Osteoblast (primary cell): ENCODE data around the gene SEZ6. TPM values are rescaled to one million over a fixed set of nuclear protein-coding genes. Genes with fewer than 3 reads are reported as not detected.

Experiments used
- DNase-seq: peaks from one replicate; pipeline ENCODE4 v3.0.0; 2011; ENCODE audit warnings: low spot score, mixed read lengths; ENCODE audit not compliant: insufficient read length; ENCODE audit errors: missing footprints
- H2AFZ ChIP-seq: 2 replicates; pipeline ENCODE4 v1.6.0; 2011; ENCODE audit warnings: mild to moderate bottlenecking, low read length
- H3K27ac ChIP-seq: 2 replicates; pipeline ENCODE4 v1.5.1; 2011; ENCODE audit warnings: mild to moderate bottlenecking, low read depth, low read length, moderate library complexity
- H3K27me3 ChIP-seq: 2 replicates; pipeline ENCODE4 v1.6.0; 2012; ENCODE audit warnings: mild to moderate bottlenecking, control low read depth, inconsistent platforms, low read length, moderate library complexity; ENCODE audit not compliant: insufficient read depth
- H3K36me3 ChIP-seq: 2 replicates; pipeline ENCODE4 v1.5.1; 2011; ENCODE audit warnings: mild to moderate bottlenecking, low read length, control low read depth, moderate library complexity; ENCODE audit not compliant: insufficient read depth
- H3K4me1 ChIP-seq: 2 replicates; pipeline ENCODE4 v1.5.1; 2011; ENCODE audit warnings: mild to moderate bottlenecking, low read length, control low read depth, moderate library complexity; ENCODE audit not compliant: insufficient read depth
- H3K4me2 ChIP-seq: 2 replicates; pipeline ENCODE4 v1.6.0; 2011; ENCODE audit warnings: mild to moderate bottlenecking, low read length; ENCODE audit not compliant: insufficient read depth
- H3K4me3 ChIP-seq: fragments of 200-600 bp; sonication (generic); 3 replicates; pipeline ENCODE4 v1.5.1; 2012; ENCODE audit warnings: mild to moderate bottlenecking, low read length, inconsistent platforms; ENCODE audit not compliant: insufficient read depth
- H3K79me2 ChIP-seq: 2 replicates; pipeline ENCODE4 v1.6.0; 2012; ENCODE audit warnings: mild to moderate bottlenecking, low read length, control low read depth, inconsistent platforms; ENCODE audit not compliant: insufficient read depth
- H3K9me3 ChIP-seq: 2 replicates; pipeline ENCODE4 v1.5.1; 2011; ENCODE audit warnings: low read depth, low read length, control low read depth
- H4K20me1 ChIP-seq: 2 replicates; pipeline ENCODE4 v1.6.0; 2012; ENCODE audit warnings: mild to moderate bottlenecking, low read length, control low read depth; ENCODE audit not compliant: insufficient read depth
- total RNA-seq: library from RNA; depleted of rRNA; stranded (reverse); fragments of >200 nt; gene quantifications from 2 replicates; pipeline ENCODE4 v1.2.3, GENCODE V29; 2012
- TF ChIP-seq, protein P1 (sequence below): IDR thresholded peaks from 2 replicates; pipeline ENCODE4 v1.5.1; 2011; ENCODE audit warnings: mild to moderate bottlenecking, low read depth, low read length, moderate library complexity; ENCODE audit errors: extremely low read depth

The SEZ6 gene
- total RNA-seq, 1 donor: not detected

DNA sequence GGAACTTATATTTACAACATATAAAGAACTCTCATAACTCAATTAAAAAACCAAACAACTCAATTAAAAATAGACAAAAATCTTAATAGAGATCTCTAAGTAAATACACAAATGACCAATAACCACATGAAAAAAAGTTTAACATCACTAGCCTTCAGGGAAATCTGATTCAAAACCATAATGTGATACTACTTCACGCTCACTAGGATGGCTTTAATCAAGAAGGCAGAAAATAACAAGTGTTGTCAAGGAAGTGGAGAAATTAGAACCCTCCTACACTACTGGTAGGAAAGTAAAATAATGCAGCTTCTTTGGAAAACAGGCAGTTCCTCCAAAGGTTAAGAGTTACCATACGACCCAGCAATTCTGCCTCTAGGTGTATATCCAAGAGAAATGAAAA, 62.9 kb downstream of the SEZ6 start:
- H2AFZ ChIP-seq: no peak overlapping the region
- H3K79me2 ChIP-seq: peaks cover 96% of the 10 kb centered on the region
- no peak overlapping the region for H3K4me3 ChIP-seq
- peaks cover 63% of the 10 kb centered on the region for H4K20me1 ChIP-seq
- TF ChIP-seq, protein P1, sequence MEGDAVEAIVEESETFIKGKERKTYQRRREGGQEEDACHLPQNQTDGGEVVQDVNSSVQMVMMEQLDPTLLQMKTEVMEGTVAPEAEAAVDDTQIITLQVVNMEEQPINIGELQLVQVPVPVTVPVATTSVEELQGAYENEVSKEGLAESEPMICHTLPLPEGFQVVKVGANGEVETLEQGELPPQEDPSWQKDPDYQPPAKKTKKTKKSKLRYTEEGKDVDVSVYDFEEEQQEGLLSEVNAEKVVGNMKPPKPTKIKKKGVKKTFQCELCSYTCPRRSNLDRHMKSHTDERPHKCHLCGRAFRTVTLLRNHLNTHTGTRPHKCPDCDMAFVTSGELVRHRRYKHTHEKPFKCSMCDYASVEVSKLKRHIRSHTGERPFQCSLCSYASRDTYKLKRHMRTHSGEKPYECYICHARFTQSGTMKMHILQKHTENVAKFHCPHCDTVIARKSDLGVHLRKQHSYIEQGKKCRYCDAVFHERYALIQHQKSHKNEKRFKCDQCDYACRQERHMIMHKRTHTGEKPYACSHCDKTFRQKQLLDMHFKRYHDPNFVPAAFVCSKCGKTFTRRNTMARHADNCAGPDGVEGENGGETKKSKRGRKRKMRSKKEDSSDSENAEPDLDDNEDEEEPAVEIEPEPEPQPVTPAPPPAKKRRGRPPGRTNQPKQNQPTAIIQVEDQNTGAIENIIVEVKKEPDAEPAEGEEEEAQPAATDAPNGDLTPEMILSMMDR: no peak
- no peaks in the 10 kb centered on the region for H3K9me3 ChIP-seq
- H3K4me2 ChIP-seq: no peak overlapping the region
- peaks cover 47% of the 10 kb centered on the region for H3K4me1 ChIP-seq
- DNase-seq: no peak
- H3K27ac ChIP-seq: no peak overlapping the region
- H3K36me3 ChIP-seq: peaks cover 14% of the 10 kb centered on the region
- H3K27me3 ChIP-seq: no peaks in the 10 kb centered on the region

DNA sequence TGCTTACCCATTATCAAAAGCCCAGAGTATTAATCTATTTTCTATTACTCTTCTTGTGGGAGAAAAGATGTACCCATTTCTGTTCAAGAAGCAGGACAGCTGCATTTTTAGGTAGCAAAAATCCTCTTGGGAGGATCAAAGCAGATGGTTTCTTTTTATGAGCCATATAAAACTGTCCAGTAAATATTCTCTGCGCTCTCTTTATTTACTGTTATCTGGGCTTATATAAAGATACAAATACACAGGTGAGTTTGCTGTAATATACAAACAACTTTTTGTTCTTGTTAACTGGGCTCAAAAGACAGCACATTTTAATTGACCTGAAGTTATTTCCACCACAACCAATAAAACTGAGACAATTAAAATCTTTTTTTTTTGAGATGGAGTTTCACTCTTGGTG, 64.6 kb downstream of the SEZ6 start:
- H3K4me2 ChIP-seq: no peak overlapping the region

DNA sequence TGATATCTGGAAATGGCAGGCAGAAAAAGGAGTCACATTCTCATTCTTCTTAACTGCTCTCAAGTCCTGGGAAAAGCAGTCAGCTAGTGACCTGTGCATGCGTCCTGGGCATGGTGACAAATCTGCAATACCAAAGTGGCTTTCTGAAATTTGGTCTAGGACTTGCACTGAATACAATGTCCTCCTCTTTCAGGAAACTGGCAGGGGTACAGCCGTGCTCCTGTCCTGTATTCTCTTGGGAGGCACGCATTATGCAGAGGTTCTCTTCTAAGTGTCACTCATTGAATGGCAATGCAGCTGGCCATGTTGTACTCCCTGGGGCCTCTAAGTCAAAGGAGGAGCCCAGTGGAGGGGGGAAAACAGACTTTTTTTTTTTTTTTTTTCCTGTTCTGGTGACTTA, 65.2 kb downstream of the SEZ6 start:
- Histone ChIP-seq H3K27ac (no peak overlapping the region), H3K4me1 (peaks cover 36% of the 10 kb centered on the region), H2AFZ (no peak overlapping the region), H3K9me3 (no peaks in the 10 kb centered on the region), H3K4me3 (no peak overlapping the region), H3K36me3 (peaks cover 14% of the 10 kb centered on the region), H3K79me2 (peaks cover 100% of the 10 kb centered on the region), H3K27me3 (no peaks in the 10 kb centered on the region), H3K4me2 (no peak overlapping the region), H4K20me1 (peaks cover 77% of the 10 kb centered on the region)
- TF ChIP-seq, protein P1: no peak
- DNase-seq: no peak

More for the DNA sequence above, 64.6 kb downstream of the SEZ6 start:
- H3K27me3 ChIP-seq: no peaks in the 10 kb centered on the region
- no peak overlapping the region for H3K27ac ChIP-seq
- H3K4me1 ChIP-seq: peaks cover 41% of the 10 kb centered on the region
- H3K4me3 ChIP-seq: no peak overlapping the region
- TF ChIP-seq, protein P1: no peak
- peaks cover 73% of the 10 kb centered on the region for H4K20me1 ChIP-seq
- H3K9me3 ChIP-seq: no peaks in the 10 kb centered on the region
- DNase-seq: no peak
- H2AFZ ChIP-seq: no peak overlapping the region
- peaks cover 97% of the 10 kb centered on the region for H3K79me2 ChIP-seq
- H3K36me3 ChIP-seq: peaks cover 14% of the 10 kb centered on the region

DNA sequence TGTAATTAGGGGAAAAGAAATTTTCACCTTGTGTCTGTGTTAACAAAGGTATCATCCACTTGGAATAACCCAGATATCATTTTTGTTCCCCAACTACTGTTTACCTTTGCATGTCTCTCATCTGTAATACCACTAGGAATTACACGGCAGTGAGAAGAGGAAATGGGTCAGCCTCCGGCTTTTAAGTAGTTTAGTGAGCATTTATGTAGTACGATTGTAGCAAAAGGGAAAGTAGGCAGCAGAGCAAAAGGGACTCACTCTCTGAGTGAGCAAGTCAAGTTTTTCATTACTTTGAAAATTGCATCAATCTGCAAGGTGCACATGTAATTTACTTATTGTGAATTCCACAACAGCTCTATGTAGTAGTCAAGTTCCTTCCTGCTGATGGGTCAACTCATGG, 65.7 kb downstream of the SEZ6 start:
- peaks cover 30% of the 10 kb centered on the region for H3K4me1 ChIP-seq
- H3K4me2 ChIP-seq: no peak overlapping the region
- peaks cover 76% of the 10 kb centered on the region for H4K20me1 ChIP-seq
- H3K36me3 ChIP-seq: peaks cover 14% of the 10 kb centered on the region
- H2AFZ ChIP-seq: no peak overlapping the region
- H3K79me2 ChIP-seq: peaks cover 100% of the 10 kb centered on the region
- H3K27ac ChIP-seq: no peak overlapping the region
- H3K4me3 ChIP-seq: no peak overlapping the region
- TF ChIP-seq, protein P1: no peak
- H3K9me3 ChIP-seq: no peaks in the 10 kb centered on the region
- no peaks in the 10 kb centered on the region for H3K27me3 ChIP-seq
- no peak for DNase-seq
